ENCODE measurements around the gene MNAT1. TPM values are rescaled to one million over a fixed set of nuclear protein-coding genes. Genes with fewer than 3 reads are reported as not detected.
A peak's percentile ranks its signal among the peaks of the same experiment; 100 is the strongest.
"Not testable (repeated sequence)": the region's sequence is repeated elsewhere in the genome, so short reads cannot be mapped to it uniquely, and the experiment has no call there.

The MNAT1 gene
- total RNA-seq, 3 donors from 2014 or later (not counting 1 experiment from before 2014, with no cell fraction given), result 33.8 to 45.4 (median 34.0) TPM

GRCh38 chr14:60878536-60878935 is 144.0 kb downstream of the MNAT1 start:
- no peak for TF ChIP-seq CTCF (IDR thresholded peaks at IDR 0.05)
- Histone ChIP-seq H3K27ac (ENCODE audit: low read length) (no peak overlapping the region), H3K27me3 (ENCODE audit: control insufficient read depth, insufficient read depth, low read length) (no peaks in the 10 kb centered on the region), H3K36me3 (ENCODE audit: control insufficient read depth, insufficient read depth, low read length) (peaks cover 3% of the 10 kb centered on the region), H3K4me1 (ENCODE audit: control insufficient read depth, insufficient read depth, low read length) (no peaks in the 10 kb centered on the region), H3K9me3 (ENCODE audit: control insufficient read depth, insufficient read depth, low read length) (no peaks in the 10 kb centered on the region), H3K4me3 (ENCODE audit: low read length) (no peak overlapping the region)
- Mint-ChIP-seq H3K9me3 (peaks cover 2 to 10% of the 10 kb centered on the region in 2 donors), H3K27ac (peak overlapping the region in 1 of 2 donors; percentile 7), H3K4me1 (peaks cover 0 to 5% of the 10 kb centered on the region in 2 donors), H3K36me3 (peaks cover 23% of the 10 kb centered on the region), H3K27me3 (ENCODE audit: low read depth in 2 of 2) (no peaks in the 10 kb centered on the region), H3K4me3 (no peak overlapping the region)
- DNase-seq (no peak), ATAC-seq (no peak)
- intact Hi-C loops (cut with micrococcal nuclease), result no loop called here

- Mint-ChIP-seq H3K4me1 (peaks cover 11 to 27% of the 10 kb centered on the region in 2 donors), H3K4me3 (no peak overlapping the region), H3K27me3 (ENCODE audit: low read depth in 2 of 2) (no peaks in the 10 kb centered on the region), H3K36me3 (peaks cover 51% of the 10 kb centered on the region), H3K9me3 (peaks cover 4 to 27% of the 10 kb centered on the region in 2 donors), H3K27ac (no peak overlapping the region)
- no CpG with 5 or more reads among the region's 1 CpG for WGBS (ENCODE audit: insufficient coverage)
- Histone ChIP-seq H3K36me3 (ENCODE audit: control insufficient read depth, insufficient read depth, low read length) (peaks cover 3% of the 10 kb centered on the region), H3K27ac (ENCODE audit: low read length) (no peak overlapping the region), H3K9me3 (ENCODE audit: control insufficient read depth, insufficient read depth, low read length) (no peaks in the 10 kb centered on the region), H3K4me3 (ENCODE audit: low read length) (no peak overlapping the region), H3K4me1 (ENCODE audit: control insufficient read depth, insufficient read depth, low read length) (no peaks in the 10 kb centered on the region), H3K27me3 (ENCODE audit: control insufficient read depth, insufficient read depth, low read length) (no peaks in the 10 kb centered on the region)
- DNase-seq, result no peak
- intact Hi-C loops (cut with micrococcal nuclease), result no loop called here
- ATAC-seq, result no peak
- TF ChIP-seq CTCF (IDR thresholded peaks at IDR 0.05), result no peak
These were observed 147.7 kb downstream of the MNAT1 start for GRCh38 chr14:60882219-60882618.

- no peaks in the 10 kb centered on the region for H3K27me3 Mint-ChIP-seq (ENCODE audit: low read depth in 2 of 2)
- peaks cover 3% of the 10 kb centered on the region for H3K36me3 ChIP-seq (ENCODE audit: control insufficient read depth, insufficient read depth, low read length)
- H3K4me1 Mint-ChIP-seq, result peaks cover 11 to 27% of the 10 kb centered on the region in 2 donors
- DNase-seq, result no peak
- H3K9me3 Mint-ChIP-seq, result peaks cover 4 to 27% of the 10 kb centered on the region in 2 donors
- intact Hi-C loops (cut with micrococcal nuclease), result no loop called here
- no peaks in the 10 kb centered on the region for H3K27me3 ChIP-seq (ENCODE audit: control insufficient read depth, insufficient read depth, low read length)
- no peak overlapping the region for H3K4me3 ChIP-seq (ENCODE audit: low read length)
- ATAC-seq, result no peak
- H3K27ac Mint-ChIP-seq, result no peak overlapping the region
- H3K4me1 ChIP-seq (ENCODE audit: control insufficient read depth, insufficient read depth, low read length), result no peaks in the 10 kb centered on the region
- TF ChIP-seq CTCF (IDR thresholded peaks at IDR 0.05), result no peak
- H3K4me3 Mint-ChIP-seq, result no peak overlapping the region
- no peaks in the 10 kb centered on the region for H3K9me3 ChIP-seq (ENCODE audit: control insufficient read depth, insufficient read depth, low read length)
- H3K27ac ChIP-seq (ENCODE audit: low read length), result no peak overlapping the region
- peaks cover 51% of the 10 kb centered on the region for H3K36me3 Mint-ChIP-seq
These were observed 149.6 kb downstream of the MNAT1 start for GRCh38 chr14:60884134-60884533.

- H3K36me3 Mint-ChIP-seq; DNase-seq; H3K27ac ChIP-seq (ENCODE audit: low read length); H3K9me3 ChIP-seq (ENCODE audit: control insufficient read depth, insufficient read depth, low read length); H3K4me3 Mint-ChIP-seq; H3K27me3 Mint-ChIP-seq (ENCODE audit: low read depth in 2 of 2); ATAC-seq; H3K36me3 ChIP-seq (ENCODE audit: control insufficient read depth, insufficient read depth, low read length); H3K4me3 ChIP-seq (ENCODE audit: low read length); H3K9me3 Mint-ChIP-seq; intact Hi-C loops (cut with micrococcal nuclease); H3K4me1 ChIP-seq (ENCODE audit: control insufficient read depth, insufficient read depth, low read length); H3K27me3 ChIP-seq (ENCODE audit: control insufficient read depth, insufficient read depth, low read length); H3K27ac Mint-ChIP-seq: not testable (repeated sequence)
- H3K4me1 Mint-ChIP-seq, result peaks cover 27 to 28% of the 10 kb centered on the region in 2 donors
- WGBS (ENCODE audit: insufficient coverage), result 100% methylated on average over 3 of the region's 3 CpGs
These were observed 156.1 kb downstream of the MNAT1 start for GRCh38 chr14:60890636-60891035.

Data from natural killer cell (primary cell).